H1 (cell line): ENCODE results near the gene GPC6. TPM values are rescaled to one million over a fixed set of nuclear protein-coding genes. Genes with fewer than 3 reads are reported as not detected.

Experiments
- CTCF ChIA-PET: fragments of 300-600 bp; sonication (Branson Sonifier 250); formaldehyde crosslinking; loops from one replicate; lab custom pipeline; 2021; ENCODE audit not compliant: partially characterized antibody; lab: Charles Lee
- POLR2A ChIA-PET: fragments of 300-600 bp; sonication (Branson Sonifier 250); formaldehyde crosslinking; loops from one replicate; lab custom pipeline; 2021; ENCODE audit warnings: inconsistent platforms; ENCODE audit not compliant: partially characterized antibody; lab: Charles Lee
- DNase-seq, 2 experiments: peaks; one replicate each; pipeline versions ENCODE4 v3.0.0 to v3.0.0-alpha.2; 2010 to 2022; ENCODE audit warnings: low spot score in 2 of 2, low read depth in 1 of 2, mixed read lengths in 1 of 2
- FAIRE-seq: peaks from 2 replicates; lab custom pipeline; 2011; peaks lifted over from hg19 to GRCh38; lab: Jason Lieb, UNC
- H2AFZ ChIP-seq: 2 replicates; pipeline ENCODE4 v1.8.1; 2012; ENCODE audit warnings: low read length, inconsistent platforms
- H2AK5ac ChIP-seq: 2 replicates; pipeline ENCODE4 v1.6.1; 2013; ENCODE audit warnings: low read depth, low read length
- H2BK120ac ChIP-seq: replicated peaks from 2 replicates; pipeline ENCODE3; 2013; ENCODE audit warnings: low read depth, low read length, inconsistent platforms
- H2BK12ac ChIP-seq: 2 replicates; pipeline ENCODE4 v1.6.1; 2013; ENCODE audit warnings: low read depth, low read length
- H2BK15ac ChIP-seq: 2 replicates; pipeline ENCODE4 v1.6.1; 2013; ENCODE audit warnings: low read length
- H2BK20ac ChIP-seq: 2 replicates; pipeline ENCODE4 v1.6.1; 2013; ENCODE audit warnings: low read length
- H2BK5ac ChIP-seq: 2 replicates; pipeline ENCODE4 v1.6.1; 2013; ENCODE audit warnings: low read depth, low read length
- H3K14ac ChIP-seq: 2 replicates; pipeline ENCODE4 v1.6.1; 2013; ENCODE audit warnings: inconsistent platforms; ENCODE audit not compliant: insufficient read length
- H3K18ac ChIP-seq: 2 replicates; pipeline ENCODE4 v1.6.1; 2013; ENCODE audit warnings: low read length; ENCODE audit errors: extremely low read depth
- H3K23ac ChIP-seq: 2 replicates; pipeline ENCODE4 v1.6.1; 2013; ENCODE audit warnings: inconsistent platforms; ENCODE audit not compliant: insufficient read length
- H3K23me2 ChIP-seq: 2 replicates; pipeline ENCODE4 v1.6.1; 2013; ENCODE audit warnings: low read depth, low read length
- H3K27ac ChIP-seq: 2 replicates; pipeline ENCODE4 v1.6.1; 2011; ENCODE audit warnings: low read depth, low read length, inconsistent platforms
- H3K27me3 ChIP-seq, 4 experiments: replicated peaks in 1 of 4; 1 replicate in 1 of 4; 2 replicates in 3 of 4; pipeline versions ENCODE4 v1.6.1 to v1.8.1; 2011 to 2013; ENCODE audit warnings: low read length in 3 of 4, mild to moderate bottlenecking in 3 of 4, inconsistent platforms in 2 of 4, mixed read lengths in 2 of 4, moderate library complexity in 1 of 4; ENCODE audit not compliant: control insufficient read depth in 3 of 4, insufficient read depth in 3 of 4; ENCODE audit errors: extremely low read depth in 1 of 4
- H3K36me3 ChIP-seq, 4 experiments: 2 replicates each; pipeline versions ENCODE4 v1.6.1 to v1.8.1; 2011 to 2013; ENCODE audit warnings: mild to moderate bottlenecking in 4 of 4, low read length in 3 of 4, moderate library complexity in 2 of 4, control low read depth in 1 of 4, inconsistent platforms in 1 of 4; ENCODE audit not compliant: insufficient read depth in 4 of 4, control insufficient read depth in 2 of 4
- H3K4ac ChIP-seq: replicated peaks from 2 replicates; pipeline ENCODE3; 2013; ENCODE audit warnings: low read length, low read depth, mixed read lengths, inconsistent platforms; ENCODE audit not compliant: insufficient read length
- H3K4me1 ChIP-seq, 4 experiments: replicated peaks in 1 of 4; 1 replicate in 1 of 4; 2 replicates in 3 of 4; pipeline versions ENCODE4 v1.6.1 to v1.8.1; 2011 to 2013; ENCODE audit warnings: low read length in 3 of 4, inconsistent platforms in 2 of 4, mixed read lengths in 1 of 4; ENCODE audit not compliant: insufficient read depth in 4 of 4, control insufficient read depth in 3 of 4
- H3K4me2 ChIP-seq, 2 experiments: 2 replicates each; pipeline versions ENCODE4 v1.6.1 to v1.8.1; 2011 to 2013; ENCODE audit warnings: low read depth in 2 of 2, low read length in 2 of 2, control low read depth in 1 of 2, inconsistent platforms in 1 of 2, mild to moderate bottlenecking in 1 of 2; ENCODE audit not compliant: insufficient read depth in 1 of 2
- H3K4me3 ChIP-seq, 4 experiments: fragments of 200-600, 300-600 bp in 1 of 4; sonication (generic), shearing (Covaris generic), sonication (Bioruptor Twin) in 1 of 4; 2 replicates each; pipeline versions ENCODE4 v1.5.1 to v1.8.1; 2011 to 2016; ENCODE audit warnings: low read length in 4 of 4, low read depth in 3 of 4, control low read depth in 2 of 4, inconsistent platforms in 2 of 4, mild to moderate bottlenecking in 2 of 4, mixed read lengths in 1 of 4, moderate library complexity in 1 of 4; ENCODE audit not compliant: insufficient read depth in 2 of 4; ENCODE audit errors: extremely low read depth in 1 of 4
- H3K56ac ChIP-seq: replicated peaks from 2 replicates; pipeline ENCODE3; 2013; ENCODE audit warnings: low read depth, mild to moderate bottlenecking, mixed read lengths, low read length, inconsistent platforms; ENCODE audit not compliant: insufficient read length
- H3K79me1 ChIP-seq: 2 replicates; pipeline ENCODE4 v1.6.1; 2013; ENCODE audit warnings: low read depth, low read length, control low read depth
- H3K79me2 ChIP-seq, 2 experiments: 2 replicates each; pipeline versions ENCODE4 v1.6.1 to v1.8.1; 2012 to 2013; ENCODE audit warnings: low read length in 2 of 2, mild to moderate bottlenecking in 2 of 2, inconsistent platforms in 1 of 2; ENCODE audit not compliant: insufficient read depth in 2 of 2, control insufficient read depth in 1 of 2
- H3K9ac ChIP-seq, 4 experiments: replicated peaks in 1 of 4; 1 replicate in 1 of 4; 2 replicates in 3 of 4; pipeline versions ENCODE4 v1.6.1 to v1.8.1; 2011 to 2013; ENCODE audit warnings: low read depth in 3 of 4, low read length in 3 of 4, control low read depth in 2 of 4, mild to moderate bottlenecking in 2 of 4, moderate library complexity in 2 of 4, inconsistent platforms in 1 of 4; ENCODE audit errors: extremely low read depth in 1 of 4
- H3K9me3 ChIP-seq, 2 experiments: 2 replicates each; pipeline versions ENCODE4 v1.6.1 to v1.8.1; 2012 to 2013; ENCODE audit warnings: mild to moderate bottlenecking in 2 of 2, moderate library complexity in 2 of 2, control low read depth in 1 of 2, inconsistent platforms in 1 of 2, low read depth in 1 of 2, low read length in 1 of 2, mixed read lengths in 1 of 2; ENCODE audit not compliant: insufficient read depth in 2 of 2
- H4K20me1 ChIP-seq, 2 experiments: replicated peaks in 1 of 2; 2 replicates each; pipeline versions ENCODE3 to v1.8.1; 2011 to 2013; ENCODE audit warnings: inconsistent platforms in 2 of 2, low read length in 2 of 2, mild to moderate bottlenecking in 1 of 2; ENCODE audit not compliant: insufficient read depth in 2 of 2, control insufficient read depth in 1 of 2
- H4K5ac ChIP-seq: 2 replicates; pipeline ENCODE4 v1.6.1; 2013; ENCODE audit warnings: low read length, low read depth, mixed read lengths, inconsistent platforms; ENCODE audit not compliant: insufficient read length
- H4K8ac ChIP-seq: 2 replicates; pipeline ENCODE4 v1.8.0; 2013; ENCODE audit warnings: mild to moderate bottlenecking, moderate library complexity, low read length, inconsistent platforms; ENCODE audit not compliant: insufficient read depth; ENCODE audit errors: extremely low read depth
- H4K91ac ChIP-seq: replicated peaks from 2 replicates; pipeline ENCODE3; 2013; ENCODE audit warnings: low read length, mixed read lengths, inconsistent platforms; ENCODE audit not compliant: insufficient read length
- EGR1 ChIP-seq: IDR thresholded peaks from 2 replicates; pipeline ENCODE4 v1.6.1; 2011; ENCODE audit warnings: low read depth, low read length, borderline replicate concordance
- HDAC2 ChIP-seq, 2 experiments: fragments of 300-600 bp in 1 of 2; sonication (generic) in 1 of 2; IDR thresholded peaks; 2 replicates each; pipeline ENCODE4 v1.6.1; 2011 to 2012; ENCODE audit warnings: low read depth in 2 of 2, low read length in 2 of 2, mild to moderate bottlenecking in 2 of 2, moderate library complexity in 2 of 2, borderline replicate concordance in 1 of 2, inconsistent platforms in 1 of 2
- SP1 ChIP-seq: IDR thresholded peaks from 2 replicates; pipeline ENCODE4 v1.6.1; 2011; ENCODE audit warnings: low read depth, low read length
- SP2 ChIP-seq: IDR thresholded peaks from 2 replicates; pipeline ENCODE4 v1.6.1; 2012; ENCODE audit warnings: mild to moderate bottlenecking, low read length, inconsistent platforms
- WGBS, 2 experiments: shearing (Covaris generic) in 1 of 2; methylation state at CpG; one replicate each; pipeline versions ENCODE4 v1.1.6 to v1.1.7; 2013 to 2015; ENCODE audit warnings: low lambda C conversion rate in 2 of 2, mixed read lengths in 2 of 2, inconsistent platforms in 1 of 2, low coverage in 1 of 2, missing lambda C conversion rate in 1 of 2; ENCODE audit not compliant: insufficient replicate concordance in 2 of 2, insufficient coverage in 1 of 2, insufficient read length in 1 of 2; ENCODE audit errors: extremely low coverage in 1 of 2, missing lambda C conversion rate in 1 of 2; 5-methylcytosine and 5-hydroxymethylcytosine counted together
- polyA plus RNA-seq, 7 experiments: library from polyadenylated mRNA; depleted of rRNA in 3 of 7; stranded (reverse) in 5 of 7; unstranded in 2 of 7; fragments of >200 nt in 5 of 7; fragments of 200-250 nt in 2 of 7; gene quantifications; 1 replicate in 5 of 7; 2 replicates in 1 of 7; 4 replicates in 1 of 7; pipeline versions ENCODE4 v1.2.1 to v1.2.3, GENCODE V29; 2011 to 2013; ENCODE audit warnings: missing spikeins in 2 of 7, mixed read lengths in 2 of 7
- total RNA-seq: library from RNA; stranded (reverse); fragmentation: NEBNext Ultra II Directional; extraction: Animal tissue kit (Norgen Biotek cat#: 25700); gene quantifications from 2 replicates; pipeline ENCODE4 v1.2.1, GENCODE V29; 2021

Gene GPC6
- total and polyA plus RNA-seq, 2 of the 8 experiments (the other 6 are each of a cell fraction or from before 2014, with no cell fraction given) = 5.4 to 12.0 TPM

DNA sequence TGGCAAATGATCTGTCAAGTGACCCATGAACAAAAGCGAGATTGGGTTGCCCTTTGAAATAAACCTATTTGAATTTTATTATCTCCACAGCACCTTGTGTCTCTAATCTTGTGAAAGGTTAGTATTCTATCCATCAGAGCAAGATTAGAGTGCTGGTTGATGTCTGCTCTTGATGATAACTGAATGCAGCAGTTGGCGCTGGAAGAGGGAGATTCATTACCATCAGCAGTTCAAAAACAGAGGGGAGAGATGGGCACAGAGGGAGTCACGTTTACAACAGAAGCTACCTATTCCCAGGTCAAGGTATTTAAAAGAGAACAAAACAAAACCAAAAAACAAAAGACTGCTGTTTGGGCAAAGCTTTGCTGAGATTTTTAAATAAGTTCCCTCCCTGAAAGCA is 588.1 kb downstream of the GPC6 start:
- no peak overlapping the region for H2BK120ac ChIP-seq
- H2AK5ac ChIP-seq = no peak overlapping the region
- H3K56ac ChIP-seq = no peak overlapping the region
- H4K5ac ChIP-seq = no peak overlapping the region
- ChIA-PET CTCF (no interaction called here), POLR2A (no interaction called here)
- no peak overlapping the region for H3K4me3 ChIP-seq
- no peaks in the 10 kb centered on the region for H3K79me1 ChIP-seq
- H3K4me1 ChIP-seq = peaks cover 0 to 6% (median 2%) of the 10 kb centered on the region in 4 experiments; a peak in 4 of 7 replicates
- H2BK15ac ChIP-seq = no peak overlapping the region
- no peak overlapping the region for H3K23ac ChIP-seq
- H3K9me3 ChIP-seq = no peaks in the 10 kb centered on the region
- no peaks in the 10 kb centered on the region for H3K23me2 ChIP-seq
- H3K79me2 ChIP-seq = no peaks in the 10 kb centered on the region
- TF ChIP-seq SP2 = no peak
- TF ChIP-seq HDAC2 (IDR thresholded peaks at IDR 0.05; ENCODE audit: borderline replicate concordance in 1 of 2, low read depth in 2 of 2, low read length in 2 of 2) = no peak
- no peak for TF ChIP-seq EGR1
- TF ChIP-seq SP1 = no peak
- 32% methylated on average over 3 of the region's 3 CpGs; no CpG with 5 or more reads in 1 of the 2 experiments for WGBS, 2 experiments
- no peak overlapping the region for H2BK20ac ChIP-seq
- H4K91ac ChIP-seq = no peak overlapping the region
- no peak overlapping the region for H4K8ac ChIP-seq
- no peak overlapping the region for H3K18ac ChIP-seq
- H3K36me3 ChIP-seq = no peaks in the 10 kb centered on the region
- no peak overlapping the region for H3K27ac ChIP-seq
- H3K14ac ChIP-seq = no peak overlapping the region
- no peak overlapping the region for H2BK5ac ChIP-seq
- H4K20me1 ChIP-seq = no peaks in the 10 kb centered on the region
- H3K9ac ChIP-seq = no peak overlapping the region
- DNase-seq (no peak), FAIRE-seq (peak; percentile 69)
- H2BK12ac ChIP-seq = no peak overlapping the region
- H3K27me3 ChIP-seq = no peaks in the 10 kb centered on the region
- H3K4me2 ChIP-seq = no peak overlapping the region
- H2AFZ ChIP-seq = 0 out of 2 replicates have a peak overlapping the region, but pooled peaks have one; percentile 57
- H3K4ac ChIP-seq = no peak overlapping the region
